Mesendoderm (in vitro differentiated cells): Measurements from ENCODE around the gene ATP2B1.

Source experiments
- DNase-seq: peaks from one replicate; pipeline ENCODE4 v3.0.0; 2013
- H2AK5ac ChIP-seq: 2 replicates; pipeline ENCODE4 v1.6.1; 2013; ENCODE audit warnings: low read length, inconsistent platforms
- H2BK120ac ChIP-seq: 2 replicates; pipeline ENCODE4 v1.6.1; 2013; ENCODE audit warnings: low read depth, mild to moderate bottlenecking, low read length, moderate library complexity, mixed read lengths
- H2BK15ac ChIP-seq: replicated peaks from 2 replicates; pipeline ENCODE4 v1.6.1; 2013; ENCODE audit warnings: low read depth, mild to moderate bottlenecking, moderate library complexity
- H2BK5ac ChIP-seq: 2 replicates; pipeline ENCODE4 v1.6.1; 2013; ENCODE audit warnings: low read length, inconsistent platforms
- H3K18ac ChIP-seq: 2 replicates; pipeline ENCODE4 v1.6.1; 2013; ENCODE audit warnings: mild to moderate bottlenecking, low read length, mixed read lengths
- H3K23ac ChIP-seq: one replicate; pipeline ENCODE4 v1.6.1; 2013; ENCODE audit warnings: low read length
- H3K27ac ChIP-seq: 2 replicates; pipeline ENCODE4 v1.5.1; 2013; ENCODE audit warnings: low read depth, mild to moderate bottlenecking, inconsistent platforms, low read length, moderate library complexity
- H3K27me3 ChIP-seq: 2 replicates; pipeline ENCODE4 v1.6.1; 2013; ENCODE audit warnings: low read length, control low read depth, mild to moderate bottlenecking, inconsistent platforms; ENCODE audit not compliant: insufficient read depth, poor library complexity
- H3K36me3 ChIP-seq: 2 replicates; pipeline ENCODE4 v1.6.1; 2013; ENCODE audit warnings: low read length, inconsistent platforms; ENCODE audit not compliant: control insufficient read depth, insufficient read depth
- H3K4ac ChIP-seq: one replicate; pipeline ENCODE4 v1.6.1; 2013; ENCODE audit warnings: low read depth, mild to moderate bottlenecking, low read length, moderate library complexity
- H3K4me1 ChIP-seq: 2 replicates; pipeline ENCODE4 v1.6.1; 2013; ENCODE audit warnings: low read depth, low read length, inconsistent platforms; ENCODE audit not compliant: control insufficient read depth
- H3K4me2 ChIP-seq: 2 replicates; pipeline ENCODE4 v1.6.1; 2013; ENCODE audit warnings: low read length
- H3K4me3 ChIP-seq: 2 replicates; pipeline ENCODE4 v1.5.1; 2013; ENCODE audit warnings: mild to moderate bottlenecking, low read length
- H3K56ac ChIP-seq: one replicate; pipeline ENCODE4 v1.6.1; 2013; ENCODE audit warnings: low read length
- H3K79me1 ChIP-seq: 2 replicates; pipeline ENCODE4 v1.6.1; 2013; ENCODE audit warnings: low read length, inconsistent platforms
- H3K79me2 ChIP-seq: 2 replicates; pipeline ENCODE4 v1.6.1; 2013; ENCODE audit warnings: mild to moderate bottlenecking, low read length; ENCODE audit not compliant: control insufficient read depth, insufficient read depth
- H3K9ac ChIP-seq: 2 replicates; pipeline ENCODE4 v1.6.1; 2013; ENCODE audit warnings: low read length, inconsistent platforms
- H4K5ac ChIP-seq: one replicate; pipeline ENCODE4 v1.6.1; 2013; ENCODE audit warnings: low read length
- H4K8ac ChIP-seq: one replicate; pipeline ENCODE4 v1.6.1; 2013; ENCODE audit warnings: low read depth, mild to moderate bottlenecking, control low read depth, low read length, moderate library complexity
- WGBS: extraction: QIAGEN DNeasy Blood & Tissue Kit; methylation state at CpG from one replicate; pipeline ENCODE4 v1.1.7; 2013; ENCODE audit warnings: low lambda C conversion rate, missing lambda C conversion rate; ENCODE audit not compliant: insufficient coverage; ENCODE audit errors: extremely low coverage; 5-methylcytosine and 5-hydroxymethylcytosine counted together

Gene ATP2B1

GRCh38 chr12:89565002-89565401 lies 143.6 kb downstream of the ATP2B1 start:
- Histone ChIP-seq H3K27ac (no peak overlapping the region), H3K27me3 (no peaks in the 10 kb centered on the region), H3K79me1 (no peaks in the 10 kb centered on the region), H4K5ac (no peak overlapping the region), H3K4me1 (no peaks in the 10 kb centered on the region), H2BK15ac (no peak overlapping the region), H3K79me2 (no peaks in the 10 kb centered on the region), H3K36me3 (no peaks in the 10 kb centered on the region), H3K9ac (no peak overlapping the region), H3K23ac (no peak overlapping the region), H3K18ac (no peak overlapping the region), H3K4ac (no peak overlapping the region), H2AK5ac (no peak overlapping the region), H2BK120ac (no peak overlapping the region), H3K4me3 (no peak overlapping the region), H3K56ac (no peak overlapping the region), H4K8ac (no peak overlapping the region), H2BK5ac (no peak overlapping the region), H3K4me2 (no peak overlapping the region)
- DNase-seq, result no peak

- DNase-seq, result no peak
- no peak overlapping the region for H4K5ac ChIP-seq
- no peak overlapping the region for H3K27ac ChIP-seq
- no peaks in the 10 kb centered on the region for H3K4me1 ChIP-seq
- no peaks in the 10 kb centered on the region for H3K36me3 ChIP-seq
- no peak overlapping the region for H3K4me3 ChIP-seq
- H2AK5ac ChIP-seq, result no peak overlapping the region
- no peak overlapping the region for H3K4me2 ChIP-seq
- no peak overlapping the region for H4K8ac ChIP-seq
- H3K56ac ChIP-seq, result no peak overlapping the region
- H2BK15ac ChIP-seq, result no peak overlapping the region
- H3K18ac ChIP-seq, result no peak overlapping the region
- no peak overlapping the region for H3K23ac ChIP-seq
- no peak overlapping the region for H3K4ac ChIP-seq
- no peak overlapping the region for H2BK5ac ChIP-seq
- H3K79me1 ChIP-seq, result no peaks in the 10 kb centered on the region
- H3K27me3 ChIP-seq, result no peaks in the 10 kb centered on the region
- no CpG with 5 or more reads among the region's 10 CpGs for WGBS
- no peak overlapping the region for H2BK120ac ChIP-seq
- no peaks in the 10 kb centered on the region for H3K79me2 ChIP-seq
- no peak overlapping the region for H3K9ac ChIP-seq
These were observed 148.9 kb downstream of the ATP2B1 start for GRCh38 chr12:89559753-89560152.

- H3K56ac ChIP-seq, result no peak overlapping the region
- H2AK5ac ChIP-seq, result no peak overlapping the region
- no peak overlapping the region for H2BK15ac ChIP-seq
- no CpG with 5 or more reads among the region's 2 CpGs for WGBS
- H3K36me3 ChIP-seq, result no peaks in the 10 kb centered on the region
- no peak overlapping the region for H4K5ac ChIP-seq
- no peak overlapping the region for H3K4me3 ChIP-seq
- H3K4me1 ChIP-seq, result no peaks in the 10 kb centered on the region
- H3K27me3 ChIP-seq, result no peaks in the 10 kb centered on the region
- H3K79me2 ChIP-seq, result no peaks in the 10 kb centered on the region
- H3K23ac ChIP-seq, result no peak overlapping the region
- no peak overlapping the region for H2BK120ac ChIP-seq
- no peak for DNase-seq
- H3K9ac ChIP-seq, result no peak overlapping the region
- no peak overlapping the region for H4K8ac ChIP-seq
- no peak overlapping the region for H3K4ac ChIP-seq
- no peak overlapping the region for H3K4me2 ChIP-seq
- no peak overlapping the region for H2BK5ac ChIP-seq
- no peak overlapping the region for H3K18ac ChIP-seq
- H3K79me1 ChIP-seq, result no peaks in the 10 kb centered on the region
- H3K27ac ChIP-seq, result no peak overlapping the region
These were observed 151.7 kb downstream of the ATP2B1 start for GRCh38 chr12:89556976-89557375.

DNA sequence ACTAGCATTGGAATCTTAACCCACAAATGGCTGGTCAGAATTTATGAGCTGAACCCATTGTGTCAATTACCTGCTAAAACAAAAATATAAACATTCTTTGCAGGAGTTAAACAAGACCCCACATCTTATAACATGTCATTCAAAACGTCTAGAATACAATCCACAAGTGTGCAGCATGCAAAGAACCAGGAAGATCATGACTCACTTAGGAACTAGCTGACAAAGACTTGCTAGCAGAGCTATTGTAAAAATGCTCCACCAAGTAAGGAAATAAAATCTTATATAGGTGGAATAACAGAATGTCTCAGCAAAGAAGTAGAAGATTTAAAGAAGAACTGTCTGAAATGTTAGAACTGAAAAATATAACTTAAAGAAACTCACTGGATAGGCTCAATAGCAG lies 156.3 kb downstream of the ATP2B1 start:
- Histone ChIP-seq H3K56ac (no peak overlapping the region), H2BK5ac (no peak overlapping the region), H4K8ac (no peak overlapping the region), H3K4me3 (no peak overlapping the region), H2BK120ac (no peak overlapping the region), H3K79me2 (no peaks in the 10 kb centered on the region), H3K79me1 (no peaks in the 10 kb centered on the region), H2BK15ac (no peak overlapping the region), H4K5ac (no peak overlapping the region), H3K4me2 (no peak overlapping the region), H3K4me1 (no peaks in the 10 kb centered on the region), H3K27me3 (no peaks in the 10 kb centered on the region), H3K27ac (no peak overlapping the region), H2AK5ac (no peak overlapping the region), H3K4ac (no peak overlapping the region), H3K36me3 (no peaks in the 10 kb centered on the region), H3K23ac (no peak overlapping the region), H3K9ac (no peak overlapping the region), H3K18ac (no peak overlapping the region)
- DNase-seq, result no peak
- WGBS, result no CpG with 5 or more reads among the region's 1 CpG

DNA sequence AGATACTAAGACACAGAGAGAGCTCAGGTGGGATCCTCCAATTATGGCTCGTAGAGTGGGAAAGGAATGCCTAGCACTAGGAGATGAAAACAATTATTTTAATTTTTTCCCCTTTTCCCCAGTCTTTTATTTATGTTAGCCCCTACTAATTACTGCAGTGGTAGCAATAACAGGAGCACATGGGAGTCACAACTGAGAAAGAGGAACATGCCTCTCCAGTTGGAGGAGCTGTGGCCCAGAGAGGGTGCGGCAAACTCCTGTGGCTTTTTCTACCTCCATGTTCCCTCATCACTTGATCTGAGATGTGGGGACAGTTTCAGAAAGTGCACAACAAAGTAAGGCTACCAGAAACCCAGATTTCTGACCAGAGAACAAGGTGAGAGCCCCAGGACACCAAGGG lies 156.9 kb downstream of the ATP2B1 start:
- Histone ChIP-seq H4K5ac (no peak overlapping the region), H3K4me1 (no peaks in the 10 kb centered on the region), H3K18ac (peak overlapping the region; percentile 18), H3K79me1 (no peaks in the 10 kb centered on the region), H3K79me2 (no peaks in the 10 kb centered on the region), H3K4me2 (no peak overlapping the region), H3K4me3 (no peak overlapping the region), H3K23ac (no peak overlapping the region), H3K56ac (no peak overlapping the region), H2BK5ac (no peak overlapping the region), H3K36me3 (no peaks in the 10 kb centered on the region), H4K8ac (no peak overlapping the region), H3K9ac (no peak overlapping the region), H3K27ac (no peak overlapping the region), H2BK15ac (no peak overlapping the region), H2AK5ac (no peak overlapping the region), H2BK120ac (no peak overlapping the region), H3K4ac (no peak overlapping the region), H3K27me3 (no peaks in the 10 kb centered on the region)
- WGBS, result no CpG with 5 or more reads among the region's 2 CpGs
- no peak for DNase-seq

DNA sequence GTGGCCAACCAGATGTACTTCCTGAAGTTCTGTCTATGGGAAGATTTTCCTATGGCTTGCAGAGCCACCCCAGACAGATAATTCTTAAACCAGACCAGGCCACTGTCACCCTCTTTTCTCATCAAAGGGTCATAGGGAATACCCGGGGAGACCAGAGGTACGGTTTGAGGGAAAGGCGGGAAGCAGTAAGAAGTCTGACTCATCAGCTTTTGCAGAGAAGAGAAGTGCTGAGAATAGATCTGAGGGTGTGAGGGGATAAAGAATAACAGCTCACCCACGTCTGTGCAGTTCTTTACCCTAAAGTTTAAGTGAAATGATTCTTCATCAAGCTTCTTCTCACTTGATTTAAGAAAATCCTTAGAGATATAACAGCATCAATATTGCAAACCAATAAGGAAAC lies 161.5 kb downstream of the ATP2B1 start:
- no peaks in the 10 kb centered on the region for H3K79me1 ChIP-seq
- no peak overlapping the region for H2BK15ac ChIP-seq
- H3K4me3 ChIP-seq, result no peak overlapping the region
- no peaks in the 10 kb centered on the region for H3K79me2 ChIP-seq
- no peak overlapping the region for H3K18ac ChIP-seq
- H4K8ac ChIP-seq, result no peak overlapping the region
- H3K4me1 ChIP-seq, result no peaks in the 10 kb centered on the region
- no peaks in the 10 kb centered on the region for H3K36me3 ChIP-seq
- no peak overlapping the region for H3K56ac ChIP-seq
- no peak overlapping the region for H3K27ac ChIP-seq
- H3K9ac ChIP-seq, result no peak overlapping the region
- no peak overlapping the region for H4K5ac ChIP-seq
- H3K27me3 ChIP-seq, result no peaks in the 10 kb centered on the region
- H2BK5ac ChIP-seq, result no peak overlapping the region
- H2AK5ac ChIP-seq, result no peak overlapping the region
- H3K4ac ChIP-seq, result no peak overlapping the region
- H3K23ac ChIP-seq, result no peak overlapping the region
- no peak overlapping the region for H2BK120ac ChIP-seq
- no peak for DNase-seq
- no CpG with 5 or more reads among the region's 4 CpGs for WGBS
- H3K4me2 ChIP-seq, result no peak overlapping the region
